ENCODE measurements around the gene AP4E1.
"Not testable (repeated sequence)": the region's sequence is repeated elsewhere in the genome, so short reads cannot be mapped to it uniquely, and the experiment has no call there.

The AP4E1 gene

GRCh38 chr15:50907601-50908208 is 778 bp upstream of the AP4E1 start:
- Histone ChIP-seq H3K27me3 (ENCODE audit: insufficient read depth, insufficient read length) (peaks cover 6% of the 10 kb centered on the region), H3K36me3 (ENCODE audit: insufficient read depth, insufficient read length, low read length) (peaks cover 6% of the 10 kb centered on the region), H3K9me3 (ENCODE audit: insufficient read depth, low read length) (no peaks in the 10 kb centered on the region), H3K9ac (ENCODE audit: insufficient read length, low read depth) (peak overlapping the region; percentile 85), H3K4me1 (ENCODE audit: insufficient read depth, insufficient read length) (no peaks in the 10 kb centered on the region), H3K4me3 (ENCODE audit: insufficient read length, low read depth) (peak overlapping the region; percentile 82)
- TF ChIP-seq ZNF274 (IDR thresholded peaks at IDR 0.05; ENCODE audit: low read depth, low read length) (no peak), SUZ12 (IDR thresholded peaks at IDR 0.05; ENCODE audit: extremely low read depth, insufficient read depth, insufficient read length) (no peak), YY1 (IDR thresholded peaks at IDR 0.05; ENCODE audit: insufficient read depth, insufficient read length) (no peak)
- no peak for DNase-seq (ENCODE audit: low read depth, low spot score)

GRCh38 chr15:50909010-50909317 is 481 bp downstream of the AP4E1 start:
- Histone ChIP-seq H3K9ac (ENCODE audit: insufficient read length, low read depth) (peak overlapping the region; percentile 87), H3K4me3 (ENCODE audit: insufficient read length, low read depth) (peak overlapping the region; percentile 82), H3K36me3 (ENCODE audit: insufficient read depth, insufficient read length, low read length) (peaks cover 11% of the 10 kb centered on the region), H3K27me3 (ENCODE audit: insufficient read depth, insufficient read length) (peaks cover 6% of the 10 kb centered on the region), H3K4me1 (ENCODE audit: insufficient read depth, insufficient read length) (no peaks in the 10 kb centered on the region), H3K9me3 (ENCODE audit: insufficient read depth, low read length) (no peaks in the 10 kb centered on the region)
- no peak for DNase-seq (ENCODE audit: low read depth, low spot score)
- TF ChIP-seq YY1 (IDR thresholded peaks at IDR 0.05; ENCODE audit: insufficient read depth, insufficient read length) (no peak), SUZ12 (IDR thresholded peaks at IDR 0.05; ENCODE audit: extremely low read depth, insufficient read depth, insufficient read length) (no peak), ZNF274 (IDR thresholded peaks at IDR 0.05; ENCODE audit: low read depth, low read length) (no peak)

- not testable (repeated sequence) for H3K4me3 ChIP-seq (ENCODE audit: insufficient read length, low read depth); H3K9me3 ChIP-seq (ENCODE audit: insufficient read depth, low read length); H3K4me1 ChIP-seq (ENCODE audit: insufficient read depth, insufficient read length); H3K27me3 ChIP-seq (ENCODE audit: insufficient read depth, insufficient read length); H3K9ac ChIP-seq (ENCODE audit: insufficient read length, low read depth); DNase-seq (ENCODE audit: low read depth, low spot score)
- peaks cover 11% of the 10 kb centered on the region for H3K36me3 ChIP-seq (ENCODE audit: insufficient read depth, insufficient read length, low read length)
Observed at GRCh38 chr15:50910426-50910795, 1.9 kb downstream of the AP4E1 start.

DNA sequence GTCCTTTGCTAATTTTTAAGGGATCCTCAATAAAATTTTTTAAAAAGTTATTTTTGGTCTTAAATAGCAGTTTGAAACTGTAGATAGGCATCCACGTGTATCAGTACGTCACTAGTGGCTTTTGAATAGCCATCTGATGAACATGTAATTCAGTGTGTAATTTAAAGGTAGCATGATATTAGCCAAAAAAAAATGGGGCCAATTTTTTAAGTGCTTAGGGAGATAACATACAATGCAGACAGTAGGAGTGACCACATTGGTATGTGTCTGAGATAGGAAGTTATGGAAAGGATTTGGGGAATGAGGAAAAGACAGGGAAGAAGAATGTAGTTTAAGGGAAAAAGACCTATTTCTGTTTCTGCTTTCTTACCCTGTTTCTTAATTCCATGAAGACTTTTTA is 2.5 kb downstream of the AP4E1 start:
- peaks cover 11% of the 10 kb centered on the region for H3K36me3 ChIP-seq (ENCODE audit: insufficient read depth, insufficient read length, low read length)

GRCh38 chr15:50911621-50912020 is 3.1 kb downstream of the AP4E1 start:
- Histone ChIP-seq H3K4me3 (ENCODE audit: insufficient read length, low read depth) (no peak overlapping the region), H3K4me1 (ENCODE audit: insufficient read depth, insufficient read length) (no peaks in the 10 kb centered on the region), H3K27me3 (ENCODE audit: insufficient read depth, insufficient read length) (peaks cover 6% of the 10 kb centered on the region), H3K9ac (ENCODE audit: insufficient read length, low read depth) (no peak overlapping the region), H3K9me3 (ENCODE audit: insufficient read depth, low read length) (no peaks in the 10 kb centered on the region), H3K36me3 (ENCODE audit: insufficient read depth, insufficient read length, low read length) (peaks cover 15% of the 10 kb centered on the region)
- no peak for DNase-seq (ENCODE audit: low read depth, low spot score)
- TF ChIP-seq ZNF274 (IDR thresholded peaks at IDR 0.05; ENCODE audit: low read depth, low read length) (no peak), SUZ12 (IDR thresholded peaks at IDR 0.05; ENCODE audit: extremely low read depth, insufficient read depth, insufficient read length) (no peak), YY1 (IDR thresholded peaks at IDR 0.05; ENCODE audit: insufficient read depth, insufficient read length) (no peak)

More for the DNA sequence above, 2.5 kb downstream of the AP4E1 start:
- H3K9ac ChIP-seq (ENCODE audit: insufficient read length, low read depth): no peak overlapping the region
- no peak for TF ChIP-seq SUZ12 (IDR thresholded peaks at IDR 0.05; ENCODE audit: extremely low read depth, insufficient read depth, insufficient read length)
- no peak for TF ChIP-seq ZNF274 (IDR thresholded peaks at IDR 0.05; ENCODE audit: low read depth, low read length)
- no peak for TF ChIP-seq YY1 (IDR thresholded peaks at IDR 0.05; ENCODE audit: insufficient read depth, insufficient read length)
- no peak overlapping the region for H3K4me3 ChIP-seq (ENCODE audit: insufficient read length, low read depth)
- DNase-seq (ENCODE audit: low read depth, low spot score): no peak
- H3K4me1 ChIP-seq (ENCODE audit: insufficient read depth, insufficient read length): no peaks in the 10 kb centered on the region
- H3K27me3 ChIP-seq (ENCODE audit: insufficient read depth, insufficient read length): peaks cover 6% of the 10 kb centered on the region
- no peaks in the 10 kb centered on the region for H3K9me3 ChIP-seq (ENCODE audit: insufficient read depth, low read length)

DNA sequence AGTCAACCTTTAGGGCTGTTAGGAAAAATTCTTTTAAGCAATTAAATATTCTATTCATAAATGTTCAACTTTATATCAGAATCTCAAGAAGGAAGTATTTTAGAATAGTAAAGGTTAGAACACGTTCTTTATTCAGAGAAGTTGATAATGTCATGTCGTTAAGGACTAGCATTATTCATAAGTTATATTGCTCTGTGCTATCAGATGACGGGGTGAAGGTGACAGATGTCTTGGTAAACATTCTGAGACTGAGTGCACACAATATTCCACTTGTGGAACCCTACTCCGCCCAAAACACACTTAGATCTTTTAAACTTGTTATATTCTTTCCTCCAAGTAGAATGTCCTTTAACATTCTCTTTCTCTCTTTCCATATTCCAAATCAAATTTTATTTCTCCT is 7.9 kb downstream of the AP4E1 start:
- Histone ChIP-seq H3K36me3 (ENCODE audit: insufficient read depth, insufficient read length, low read length) (peaks cover 27% of the 10 kb centered on the region), H3K9ac (ENCODE audit: insufficient read length, low read depth) (no peak overlapping the region), H3K27me3 (ENCODE audit: insufficient read depth, insufficient read length) (no peaks in the 10 kb centered on the region), H3K9me3 (ENCODE audit: insufficient read depth, low read length) (no peaks in the 10 kb centered on the region), H3K4me3 (ENCODE audit: insufficient read length, low read depth) (no peak overlapping the region), H3K4me1 (ENCODE audit: insufficient read depth, insufficient read length) (no peaks in the 10 kb centered on the region)
- TF ChIP-seq YY1 (IDR thresholded peaks at IDR 0.05; ENCODE audit: insufficient read depth, insufficient read length): no peak
- no peak for TF ChIP-seq ZNF274 (IDR thresholded peaks at IDR 0.05; ENCODE audit: low read depth, low read length)
- no peak for TF ChIP-seq SUZ12 (IDR thresholded peaks at IDR 0.05; ENCODE audit: extremely low read depth, insufficient read depth, insufficient read length)
- no peak for DNase-seq (ENCODE audit: low read depth, low spot score)

GRCh38 chr15:50919359-50919758 is 10.9 kb downstream of the AP4E1 start:
- H3K36me3 ChIP-seq (ENCODE audit: insufficient read depth, insufficient read length, low read length): peaks cover 16% of the 10 kb centered on the region
- not testable (repeated sequence) for H3K9me3 ChIP-seq (ENCODE audit: insufficient read depth, low read length); H3K4me3 ChIP-seq (ENCODE audit: insufficient read length, low read depth); H3K27me3 ChIP-seq (ENCODE audit: insufficient read depth, insufficient read length); DNase-seq (ENCODE audit: low read depth, low spot score); H3K9ac ChIP-seq (ENCODE audit: insufficient read length, low read depth); H3K4me1 ChIP-seq (ENCODE audit: insufficient read depth, insufficient read length)

DNA sequence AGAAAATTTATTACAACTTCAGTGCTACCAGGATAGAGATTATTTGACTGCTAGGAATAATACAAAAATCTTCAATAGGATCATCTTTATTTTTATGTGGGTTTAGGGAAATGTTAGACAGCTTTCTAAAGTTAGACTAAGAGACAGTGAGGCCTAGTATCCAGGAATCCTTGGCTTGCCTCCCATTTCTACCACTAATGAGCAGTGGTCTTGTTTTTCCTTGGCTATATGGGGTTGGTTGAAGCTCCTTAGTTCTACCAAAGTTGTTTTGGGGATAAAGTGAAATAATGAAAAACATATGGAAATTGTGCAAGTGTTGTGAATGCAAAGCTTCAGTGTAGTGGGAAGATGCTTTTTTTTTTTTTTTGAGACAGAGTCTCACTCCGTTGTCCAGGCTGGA is 16.8 kb downstream of the AP4E1 start:
- no peaks in the 10 kb centered on the region for H3K9me3 ChIP-seq (ENCODE audit: insufficient read depth, low read length)
- H3K36me3 ChIP-seq (ENCODE audit: insufficient read depth, insufficient read length, low read length): peaks cover 7% of the 10 kb centered on the region
- H3K4me3 ChIP-seq (ENCODE audit: insufficient read length, low read depth): no peak overlapping the region
- no peak for DNase-seq (ENCODE audit: low read depth, low spot score)
- no peaks in the 10 kb centered on the region for H3K4me1 ChIP-seq (ENCODE audit: insufficient read depth, insufficient read length)
- no peak overlapping the region for H3K9ac ChIP-seq (ENCODE audit: insufficient read length, low read depth)
- no peaks in the 10 kb centered on the region for H3K27me3 ChIP-seq (ENCODE audit: insufficient read depth, insufficient read length)
- TF ChIP-seq SUZ12 (IDR thresholded peaks at IDR 0.05; ENCODE audit: extremely low read depth, insufficient read depth, insufficient read length) (no peak), ZNF274 (IDR thresholded peaks at IDR 0.05; ENCODE audit: low read depth, low read length) (no peak), YY1 (IDR thresholded peaks at IDR 0.05; ENCODE audit: insufficient read depth, insufficient read length) (no peak)
